ENCODE measurements around the gene SPSB2.

SPSB2 gene

GRCh38 chr12:6917491-6918231 is 44.6 kb upstream of the SPSB2 start:
- Histone ChIP-seq H2AFZ (ENCODE audit: low read depth) (no peak overlapping the region), H3K4me3 (IDR thresholded peaks at IDR 0.05; ENCODE audit: insufficient read depth, low read depth, low read length) (no peak overlapping the region), H3K27ac (no peak overlapping the region), H3K36me3 (ENCODE audit: insufficient read depth) (no peaks in the 10 kb centered on the region), H3K4me1 (ENCODE audit: low read depth, poor library complexity, severe bottlenecking) (peaks cover 23% of the 10 kb centered on the region), H3K9ac (no peak overlapping the region), H3K79me2 (ENCODE audit: insufficient read depth, low read depth) (no peaks in the 10 kb centered on the region), H3K27me3 (ENCODE audit: insufficient read depth, low read depth) (peaks cover 3% of the 10 kb centered on the region; the same call in 1 of the 2 replicates), H4K20me1 (ENCODE audit: insufficient read depth) (no peaks in the 10 kb centered on the region), H3K4me2 (no peak overlapping the region)
- no peak for TF ChIP-seq CTCF (conservative IDR thresholded peaks at IDR 0.05; ENCODE audit: low read depth, low read length)

GRCh38 chr12:6916426-6917200 is 43.5 kb upstream of the SPSB2 start:
- H3K4me1 ChIP-seq (ENCODE audit: low read depth, poor library complexity, severe bottlenecking), result peaks cover 14% of the 10 kb centered on the region
- no peak for TF ChIP-seq CTCF (conservative IDR thresholded peaks at IDR 0.05; ENCODE audit: low read depth, low read length)
- H3K4me2 ChIP-seq, result no peak overlapping the region
- H3K27ac ChIP-seq, result no peak overlapping the region
- H3K79me2 ChIP-seq (ENCODE audit: insufficient read depth, low read depth), result no peaks in the 10 kb centered on the region
- H2AFZ ChIP-seq (ENCODE audit: low read depth), result no peak overlapping the region
- no peaks in the 10 kb centered on the region for H4K20me1 ChIP-seq (ENCODE audit: insufficient read depth)
- peaks cover 4% of the 10 kb centered on the region; the same call in 1 of the 2 replicates for H3K27me3 ChIP-seq (ENCODE audit: insufficient read depth, low read depth)
- no peak overlapping the region for H3K4me3 ChIP-seq (IDR thresholded peaks at IDR 0.05; ENCODE audit: insufficient read depth, low read depth, low read length)
- H3K9ac ChIP-seq, result no peak overlapping the region
- no peaks in the 10 kb centered on the region for H3K36me3 ChIP-seq (ENCODE audit: insufficient read depth)

GRCh38 chr12:6915789-6916285 is 42.7 kb upstream of the SPSB2 start:
- H4K20me1 ChIP-seq (ENCODE audit: insufficient read depth), result no peaks in the 10 kb centered on the region
- H3K4me1 ChIP-seq (ENCODE audit: low read depth, poor library complexity, severe bottlenecking), result peaks cover 11% of the 10 kb centered on the region
- H3K36me3 ChIP-seq (ENCODE audit: insufficient read depth), result no peaks in the 10 kb centered on the region
- H3K27ac ChIP-seq, result no peak overlapping the region
- H2AFZ ChIP-seq (ENCODE audit: low read depth), result no peak overlapping the region
- peaks cover 11% of the 10 kb centered on the region; the same call in 1 of the 2 replicates for H3K27me3 ChIP-seq (ENCODE audit: insufficient read depth, low read depth)
- no peak overlapping the region for H3K4me3 ChIP-seq (IDR thresholded peaks at IDR 0.05; ENCODE audit: insufficient read depth, low read depth, low read length)
- no peak for TF ChIP-seq CTCF (conservative IDR thresholded peaks at IDR 0.05; ENCODE audit: low read depth, low read length)
- H3K9ac ChIP-seq, result no peak overlapping the region
- H3K79me2 ChIP-seq (ENCODE audit: insufficient read depth, low read depth), result no peaks in the 10 kb centered on the region
- no peak overlapping the region for H3K4me2 ChIP-seq

GRCh38 chr12:6914947-6915788 is 42.1 kb upstream of the SPSB2 start:
- Histone ChIP-seq H3K36me3 (ENCODE audit: insufficient read depth) (no peaks in the 10 kb centered on the region), H3K4me2 (peak overlapping the region; percentile 84), H3K79me2 (ENCODE audit: insufficient read depth, low read depth) (no peaks in the 10 kb centered on the region), H3K4me3 (IDR thresholded peaks at IDR 0.05; ENCODE audit: insufficient read depth, low read depth, low read length) (no peak overlapping the region), H3K4me1 (ENCODE audit: low read depth, poor library complexity, severe bottlenecking) (peaks cover 11% of the 10 kb centered on the region), H2AFZ (ENCODE audit: low read depth) (peak overlapping the region; percentile 82), H3K9ac (no peak overlapping the region), H3K27me3 (ENCODE audit: insufficient read depth, low read depth) (peaks cover 11% of the 10 kb centered on the region; the same call in 1 of the 2 replicates), H3K27ac (no peak overlapping the region), H4K20me1 (ENCODE audit: insufficient read depth) (no peaks in the 10 kb centered on the region)
- TF ChIP-seq CTCF (conservative IDR thresholded peaks at IDR 0.05; ENCODE audit: low read depth, low read length), result no peak

Measured in KMS-11 (cell line).